Measurements from ENCODE around the gene F7.
"Not testable (repeated sequence)": the region's sequence is repeated elsewhere in the genome, so short reads cannot be mapped to it uniquely, and the experiment has no call there.

Gene F7

DNA sequence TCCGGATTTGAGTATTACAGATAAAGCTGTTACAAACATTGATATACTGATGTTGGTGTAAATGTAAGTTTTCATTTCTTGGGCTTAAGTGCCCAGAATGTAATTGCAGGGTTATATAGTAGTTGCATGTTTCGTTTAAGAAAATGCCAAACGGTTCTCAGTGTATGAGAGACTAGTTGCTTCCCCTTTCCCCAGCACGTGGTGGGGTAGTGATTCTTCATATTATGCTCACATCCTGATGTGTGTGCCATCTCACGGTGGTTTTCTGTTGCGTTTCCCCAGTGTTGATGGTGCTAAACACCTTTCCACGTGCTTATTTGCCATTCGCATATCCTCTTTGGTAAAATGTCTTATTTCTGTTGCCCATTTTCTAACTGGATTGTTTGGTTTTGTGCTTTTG, 34.7 kb upstream of the F7 start:
- DNase-seq (ENCODE audit: low read depth in 3 of 3, low spot score in 1 of 3), result no peak

DNA sequence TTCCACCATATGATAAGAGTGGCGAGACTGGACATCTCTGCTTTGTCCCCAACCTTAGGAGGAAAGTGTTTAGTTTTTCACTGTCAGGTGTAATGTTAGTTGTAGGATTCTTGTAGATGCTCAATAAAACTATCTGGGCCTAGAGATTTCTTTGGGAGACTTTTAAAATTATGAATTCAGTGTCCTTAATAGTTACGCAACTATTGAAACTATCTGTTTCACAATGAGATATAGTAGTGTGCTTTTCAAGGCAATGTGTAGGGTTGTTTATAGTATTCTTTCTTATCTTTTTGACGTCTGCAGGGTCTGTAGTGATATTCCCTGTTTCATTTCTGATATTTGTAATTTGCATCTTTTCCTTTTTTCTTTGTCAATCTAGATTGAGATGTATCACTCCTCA, 33.2 kb upstream of the F7 start:
- DNase-seq (ENCODE audit: low read depth in 3 of 3, low spot score in 1 of 3), result no peak

DNA sequence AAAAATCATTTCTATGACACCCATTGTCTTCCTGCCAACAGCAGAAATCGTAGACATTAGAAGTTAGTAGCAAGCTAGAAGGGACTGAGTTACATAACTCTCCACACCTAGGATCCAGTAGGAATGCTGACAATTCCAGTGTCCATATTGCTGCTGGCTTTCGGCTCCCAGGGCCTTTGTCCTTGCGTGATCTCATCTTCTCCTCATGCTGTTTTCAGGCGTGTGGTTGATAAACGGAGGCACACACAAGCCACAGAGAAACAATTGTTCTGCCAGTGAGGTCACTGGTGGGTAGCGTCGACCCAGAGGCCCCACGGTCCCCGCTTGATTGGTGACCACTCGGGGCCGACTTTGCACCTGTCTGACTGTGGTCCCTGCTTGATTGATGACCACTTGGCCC, 31.6 kb upstream of the F7 start:
- DNase-seq (ENCODE audit: low read depth in 3 of 3, low spot score in 1 of 3), result no peak

DNA sequence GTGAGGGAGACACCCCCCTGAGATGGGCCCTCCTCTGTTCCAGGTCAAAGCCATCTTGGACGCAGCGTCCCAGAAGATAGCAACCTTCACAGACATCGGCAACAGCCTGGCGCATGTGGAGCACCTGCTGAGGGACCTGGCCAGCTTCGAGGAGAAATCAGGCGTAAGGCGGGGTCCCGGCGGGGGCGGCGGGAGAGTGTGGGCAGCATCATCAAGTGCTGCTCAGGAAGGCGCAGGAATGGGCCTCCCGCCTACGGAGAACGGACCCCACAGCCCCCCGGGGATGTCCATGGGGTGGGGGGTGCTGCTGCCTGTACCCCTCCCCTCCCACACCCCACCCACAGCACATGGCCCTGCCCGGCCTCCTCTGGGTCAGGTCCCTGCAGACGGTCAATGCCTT, 31.2 kb upstream of the F7 start:
- no peak for DNase-seq (ENCODE audit: low read depth in 3 of 3, low spot score in 1 of 3)

DNA sequence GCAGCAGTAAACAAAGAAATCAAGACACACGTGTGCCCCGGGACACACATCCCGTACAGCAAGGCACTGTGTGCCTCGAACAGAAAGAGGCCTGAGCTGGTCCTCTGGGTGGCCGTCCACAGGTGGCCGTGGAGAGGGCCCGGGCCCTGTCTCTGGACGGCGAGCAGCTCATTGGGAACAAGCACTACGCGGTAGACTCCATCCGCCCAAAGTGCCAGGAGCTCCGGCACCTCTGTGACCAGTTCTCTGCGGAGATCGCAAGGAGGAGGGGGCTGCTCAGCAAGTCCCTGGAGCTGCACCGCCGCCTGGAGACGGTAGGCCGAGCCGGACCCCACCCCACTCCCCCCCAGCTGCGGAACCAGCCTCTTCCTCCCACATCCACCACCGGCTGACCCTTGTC, 30.7 kb upstream of the F7 start:
- no peak for DNase-seq (ENCODE audit: low read depth in 3 of 3, low spot score in 1 of 3)

DNA sequence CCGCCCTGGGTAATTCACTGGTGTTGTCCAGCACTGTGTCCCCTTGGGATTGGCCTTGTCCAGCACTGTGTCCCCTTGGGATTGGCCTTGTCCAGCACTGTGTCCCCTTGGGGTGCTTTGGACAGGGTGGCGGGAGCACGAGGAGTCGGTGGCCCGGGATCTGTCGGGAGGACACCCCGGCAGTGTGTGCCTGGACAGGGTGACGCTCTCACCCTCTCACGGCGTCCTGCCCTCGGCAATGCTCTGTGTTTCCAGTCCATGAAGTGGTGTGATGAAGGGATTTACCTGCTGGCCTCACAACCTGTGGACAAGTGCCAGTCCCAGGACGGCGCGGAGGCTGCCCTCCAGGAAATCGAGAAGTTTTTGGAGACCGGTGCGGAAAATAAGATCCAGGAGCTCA, 29.9 kb upstream of the F7 start:
- no peak for DNase-seq (ENCODE audit: low read depth in 3 of 3, low spot score in 1 of 3)

DNA sequence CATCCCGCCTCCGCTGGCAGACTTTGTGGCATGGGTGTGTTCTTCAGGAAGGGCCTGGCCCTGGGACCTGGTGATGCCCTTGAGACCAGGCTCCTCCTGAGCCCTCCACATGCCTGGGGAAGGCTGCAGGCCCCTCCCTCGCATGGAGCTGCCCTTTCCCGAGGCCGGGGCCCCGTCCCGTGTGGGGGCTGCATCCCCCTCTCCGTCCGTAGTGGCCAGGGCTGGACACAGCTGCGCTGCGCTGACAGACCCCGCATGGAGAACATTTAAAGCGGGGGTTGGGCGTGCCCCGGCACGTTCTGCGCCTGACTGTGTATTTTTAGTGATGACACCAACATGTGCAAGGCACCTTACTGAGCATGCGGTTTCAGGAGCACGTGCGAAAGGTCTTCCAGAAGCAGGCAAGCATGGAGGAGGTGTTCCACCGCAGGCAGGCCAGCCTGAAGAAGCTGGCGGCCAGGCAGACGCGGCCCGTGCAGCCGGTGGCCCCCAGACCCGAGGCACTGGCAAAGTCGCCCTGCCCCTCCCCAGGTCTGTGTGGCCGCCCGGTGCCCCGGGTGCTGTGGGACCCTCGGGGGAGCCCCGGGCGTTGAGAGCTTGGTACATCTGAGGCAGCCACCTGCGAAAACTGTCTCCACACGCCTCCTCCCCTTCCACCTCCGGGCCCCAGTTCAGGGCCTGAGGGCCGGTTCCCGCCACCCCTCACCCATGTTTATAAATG, 28.8 kb upstream of the F7 start:
- DNase-seq (ENCODE audit: low read depth in 3 of 3, low spot score in 1 of 3), result no peak

DNA sequence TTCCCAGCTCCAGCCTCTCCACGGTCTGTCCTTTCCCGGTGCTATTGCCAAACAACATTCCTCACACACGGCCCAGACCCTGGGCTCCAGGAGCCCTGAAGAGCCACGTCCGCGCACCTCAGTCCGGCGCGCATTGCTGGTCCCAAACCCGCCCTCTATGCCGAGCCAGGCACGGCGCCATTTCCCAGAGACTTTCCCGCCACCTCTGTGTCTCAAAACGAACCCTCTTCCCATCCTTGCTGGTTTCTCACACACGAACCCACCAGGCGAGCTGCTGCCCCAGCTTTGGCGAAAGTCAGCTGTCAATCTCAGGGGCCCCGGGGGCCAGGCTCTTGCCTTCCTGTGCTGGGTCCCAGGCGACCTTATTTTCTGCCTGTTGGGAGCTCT, 28.0 kb upstream of the F7 start:
- no peak for DNase-seq (ENCODE audit: low read depth in 3 of 3, low spot score in 1 of 3)

DNA sequence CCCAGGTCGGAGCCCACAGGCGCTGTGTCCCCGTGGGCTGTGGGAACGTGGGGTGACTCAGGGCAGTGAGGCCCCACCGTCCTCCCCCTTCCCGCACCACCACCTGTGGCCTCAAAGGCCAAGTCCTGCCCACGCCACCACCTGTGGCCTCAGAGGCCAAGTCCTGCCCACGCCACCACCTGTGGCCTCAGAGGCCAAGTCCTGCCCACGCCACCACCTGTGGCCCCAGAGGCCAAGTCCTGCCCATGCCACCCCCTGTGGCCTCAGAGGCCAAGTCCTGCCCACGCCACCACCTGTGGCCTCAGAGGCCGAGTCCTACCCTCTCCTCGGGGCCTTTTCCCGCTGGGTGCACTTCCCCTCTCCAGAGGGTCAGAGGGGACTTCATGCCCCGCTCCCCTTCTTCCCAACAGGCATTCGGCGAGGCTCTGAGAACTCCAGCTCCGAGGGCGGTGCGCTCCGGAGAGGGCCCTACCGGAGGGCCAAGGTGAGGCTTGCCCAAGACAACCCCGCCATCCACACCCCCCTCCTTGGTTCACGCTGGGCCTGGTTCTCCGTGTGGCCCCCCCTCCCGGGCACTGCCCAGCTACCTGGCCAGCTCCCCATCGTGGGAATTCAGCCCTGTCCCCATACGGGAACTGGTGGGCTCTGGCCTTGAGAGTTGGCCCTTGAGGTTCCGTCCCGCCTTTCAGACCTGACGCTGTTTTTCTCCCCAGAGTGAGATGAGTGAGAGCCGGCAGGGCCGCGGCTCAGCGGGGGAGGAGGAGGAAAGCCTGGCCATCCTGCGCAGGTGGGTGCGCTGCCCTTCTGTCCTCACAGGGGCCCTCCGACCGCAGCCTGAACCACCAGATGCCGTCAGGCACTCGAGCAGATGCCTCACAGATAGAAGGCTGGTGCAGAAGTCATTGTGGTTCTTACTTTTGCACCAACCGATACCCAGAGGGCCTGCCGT, 27.4 kb upstream of the F7 start:
- no peak for DNase-seq (ENCODE audit: low read depth in 3 of 3, low spot score in 1 of 3)

DNA sequence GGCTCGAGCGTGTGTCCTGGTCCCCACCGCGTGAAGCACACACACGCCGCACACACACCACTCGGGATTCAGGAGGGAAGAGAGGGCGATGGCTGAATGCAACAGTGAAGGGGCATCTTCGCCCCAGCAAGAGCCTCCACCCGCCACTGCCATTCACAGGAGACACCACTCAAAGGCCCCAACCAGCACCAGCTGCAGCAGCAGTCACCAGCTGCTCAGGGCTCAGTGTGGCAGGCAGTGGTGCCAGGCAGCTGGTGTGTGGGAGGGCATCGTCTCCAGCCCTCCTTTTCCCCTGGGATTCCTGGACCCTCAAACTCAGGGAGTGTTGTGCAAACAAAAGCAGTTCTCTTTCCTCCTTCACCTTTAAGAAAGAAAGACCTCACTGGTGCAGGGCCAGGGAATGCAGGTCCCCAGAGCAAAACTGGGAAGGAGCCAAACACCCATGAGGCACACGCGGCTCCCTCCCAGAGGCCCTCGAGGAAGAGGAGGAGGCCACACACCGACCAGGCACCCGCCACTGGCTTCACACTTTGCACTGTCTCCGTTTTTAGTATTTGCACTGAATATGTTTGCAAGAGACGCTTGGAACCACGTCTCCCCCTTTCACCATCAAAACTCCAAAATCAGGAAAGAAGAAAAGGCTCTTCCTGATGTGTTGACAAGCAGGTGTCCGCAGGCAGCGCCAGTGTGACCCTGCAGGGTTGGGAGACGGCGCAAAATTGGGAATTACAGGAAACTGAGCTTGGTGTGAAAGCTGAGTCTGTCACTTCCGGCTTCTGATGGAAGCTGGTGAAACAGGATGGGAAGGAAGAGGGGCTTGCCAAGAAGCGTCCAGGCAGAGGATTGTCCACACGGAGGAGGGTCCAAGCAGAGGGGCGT, 26.4 kb upstream of the F7 start:
- DNase-seq (ENCODE audit: low read depth in 3 of 3, low spot score in 1 of 3), result no peak

DNA sequence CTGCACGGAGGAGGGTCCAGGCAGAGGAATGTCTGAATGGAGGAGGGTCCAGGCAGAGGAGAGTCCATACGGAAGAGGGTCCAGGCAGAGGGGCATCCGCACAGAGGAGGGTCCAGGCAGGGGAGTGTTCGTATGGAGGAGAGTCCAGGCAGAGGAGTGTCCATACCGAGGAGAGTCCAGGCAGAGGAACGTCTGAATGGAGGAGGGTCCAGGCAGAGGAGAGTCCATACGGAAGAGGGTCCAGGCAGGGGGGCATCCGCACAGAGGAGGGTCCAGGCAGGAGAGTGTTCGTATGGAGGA, 25.9 kb upstream of the F7 start:
- DNase-seq (ENCODE audit: low read depth in 3 of 3, low spot score in 1 of 3), result not testable (repeated sequence)

DNA sequence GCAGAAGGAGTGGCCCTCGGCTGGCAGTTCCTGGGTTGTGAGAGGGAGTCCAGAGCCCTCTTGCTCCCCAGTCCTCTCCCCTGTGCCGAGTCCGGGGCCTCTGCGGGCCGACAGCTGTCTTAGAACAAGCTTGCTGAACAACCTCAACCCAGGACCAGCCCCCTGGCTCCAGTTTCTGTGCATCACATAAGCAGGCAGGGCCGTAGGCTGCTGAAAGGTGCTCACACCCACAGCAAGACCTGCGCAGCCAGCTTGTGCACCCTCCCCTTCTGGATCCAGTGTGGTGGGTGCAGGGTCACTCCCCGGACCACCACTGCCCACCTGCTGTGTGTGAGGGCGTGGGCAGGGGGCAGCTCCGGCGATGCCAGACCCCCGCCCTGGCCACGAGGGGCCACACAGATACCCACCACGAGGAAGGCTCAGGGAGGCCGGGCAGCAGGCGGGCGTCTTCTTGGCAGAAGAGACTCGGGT, 25.2 kb upstream of the F7 start:
- no peak for DNase-seq (ENCODE audit: low read depth in 3 of 3, low spot score in 1 of 3)

DNA sequence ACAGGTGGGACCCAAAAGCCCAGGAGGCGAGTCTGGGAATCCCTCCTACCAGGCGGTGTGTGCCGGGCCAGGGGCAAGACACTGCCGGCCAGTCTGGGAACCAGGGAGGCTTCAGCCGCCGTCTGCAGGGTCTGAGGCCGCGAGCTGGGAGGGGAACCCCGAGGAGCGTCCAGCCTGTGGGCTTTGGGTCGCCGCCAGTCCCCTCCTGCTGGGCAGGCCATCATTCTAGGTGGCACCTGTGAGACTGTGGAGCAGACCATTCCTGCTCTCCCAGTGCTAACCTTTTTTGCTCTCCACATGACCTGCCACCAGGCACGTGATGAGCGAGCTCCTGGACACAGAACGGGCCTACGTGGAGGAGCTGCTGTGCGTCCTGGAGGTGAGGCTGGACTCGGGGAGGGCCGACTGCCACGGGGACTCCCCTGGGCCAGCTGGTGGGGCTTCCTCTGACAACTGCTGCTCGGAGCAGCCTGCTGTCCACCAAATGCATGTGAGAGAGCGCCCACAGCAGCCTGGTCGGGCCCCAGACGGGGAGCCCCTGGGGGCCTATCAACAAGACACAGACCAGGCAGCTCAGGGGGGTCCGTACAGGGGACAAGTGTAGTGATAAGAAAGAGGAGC, 24.6 kb upstream of the F7 start:
- no peak for DNase-seq (ENCODE audit: low read depth in 3 of 3, low spot score in 1 of 3)

DNA sequence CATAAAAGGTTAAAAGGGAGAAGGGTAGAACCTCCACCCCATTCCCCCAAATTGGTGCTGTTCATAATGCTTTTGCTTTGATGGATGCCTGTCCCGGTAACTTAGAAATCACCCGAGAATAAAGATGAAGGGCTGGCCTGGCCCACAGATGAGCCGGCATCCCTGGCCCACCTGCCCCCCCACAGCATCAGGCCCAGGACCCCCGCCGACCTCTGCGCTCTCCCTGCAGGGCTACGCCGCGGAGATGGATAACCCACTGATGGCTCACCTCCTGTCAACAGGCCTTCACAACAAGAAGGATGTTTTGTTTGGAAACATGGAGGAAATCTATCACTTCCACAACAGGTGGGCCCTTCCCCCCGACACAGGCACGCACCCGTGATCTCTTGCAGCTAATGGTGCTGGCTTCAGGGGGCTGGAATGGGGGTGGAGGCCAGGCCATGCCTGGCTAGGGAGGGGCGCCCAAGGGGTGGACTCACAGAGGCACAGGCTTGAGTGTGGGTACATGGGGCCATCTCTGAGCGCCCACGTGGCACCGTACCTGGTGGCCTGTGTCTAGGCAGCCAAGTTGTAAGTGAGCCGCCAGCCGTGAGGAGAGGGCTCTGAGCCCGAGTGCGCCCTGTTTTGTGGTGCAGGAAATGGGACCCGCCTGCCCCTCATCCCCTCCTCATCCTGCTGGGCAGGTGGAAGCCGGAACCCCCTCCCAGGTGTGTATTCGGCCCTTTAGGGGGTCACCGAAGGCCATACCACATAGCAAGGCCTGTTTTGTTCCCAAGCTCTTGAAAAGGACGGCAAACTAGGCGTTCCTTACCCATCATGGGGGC, 23.2 kb upstream of the F7 start:
- no peak for DNase-seq (ENCODE audit: low read depth in 3 of 3, low spot score in 1 of 3)

DNA sequence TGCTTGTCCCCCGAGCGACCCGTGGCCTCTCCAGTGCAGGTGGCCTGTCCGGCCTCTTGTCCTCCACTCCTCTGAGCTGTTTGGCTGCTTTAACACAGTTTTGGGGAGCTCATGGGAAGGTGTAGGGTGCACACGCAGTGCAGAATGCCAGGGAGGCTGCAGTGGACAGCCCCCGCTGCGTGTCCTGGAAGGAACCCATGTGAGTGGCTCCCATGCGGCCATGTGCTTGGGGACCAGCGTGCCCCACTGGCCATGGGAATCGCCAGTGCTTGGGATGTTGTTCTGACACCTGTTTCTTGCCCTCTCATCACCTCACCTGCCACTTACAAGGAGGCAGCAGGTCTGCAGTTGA, 22.6 kb upstream of the F7 start:
- DNase-seq (ENCODE audit: low read depth in 3 of 3, low spot score in 1 of 3), result no peak

DNA sequence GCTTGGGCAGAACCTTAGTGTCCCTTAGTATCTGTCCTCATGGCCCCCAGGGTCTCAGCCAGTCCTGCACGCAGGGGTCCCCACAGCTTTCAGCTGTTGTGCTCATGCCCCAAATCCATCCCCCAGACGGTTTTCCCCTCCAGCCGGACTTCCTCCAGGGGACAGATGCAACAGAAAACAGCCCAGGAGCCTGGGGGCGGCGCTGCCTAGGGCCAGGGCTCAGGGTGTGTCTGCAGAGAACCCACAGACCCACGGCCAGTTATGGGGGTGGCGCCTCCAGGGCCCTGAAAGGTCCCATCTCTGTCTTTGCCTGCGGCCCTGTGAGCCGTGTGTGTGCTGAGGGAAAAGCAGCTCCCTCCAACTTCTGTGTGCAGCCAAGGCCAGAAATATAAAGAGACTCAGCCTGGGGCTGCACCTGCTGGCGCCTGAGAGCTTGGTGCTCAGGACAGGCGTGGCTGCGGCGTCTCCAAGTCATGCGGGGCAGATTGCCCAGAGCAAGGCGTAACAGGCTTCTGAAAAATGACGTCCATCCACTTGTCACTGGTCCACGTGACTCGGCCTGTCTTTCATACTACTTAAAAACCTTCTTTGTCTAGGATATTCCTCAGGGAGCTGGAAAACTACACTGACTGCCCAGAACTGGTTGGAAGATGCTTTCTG, 22.1 kb upstream of the F7 start:
- no peak for DNase-seq (ENCODE audit: low read depth in 3 of 3, low spot score in 1 of 3)

DNA sequence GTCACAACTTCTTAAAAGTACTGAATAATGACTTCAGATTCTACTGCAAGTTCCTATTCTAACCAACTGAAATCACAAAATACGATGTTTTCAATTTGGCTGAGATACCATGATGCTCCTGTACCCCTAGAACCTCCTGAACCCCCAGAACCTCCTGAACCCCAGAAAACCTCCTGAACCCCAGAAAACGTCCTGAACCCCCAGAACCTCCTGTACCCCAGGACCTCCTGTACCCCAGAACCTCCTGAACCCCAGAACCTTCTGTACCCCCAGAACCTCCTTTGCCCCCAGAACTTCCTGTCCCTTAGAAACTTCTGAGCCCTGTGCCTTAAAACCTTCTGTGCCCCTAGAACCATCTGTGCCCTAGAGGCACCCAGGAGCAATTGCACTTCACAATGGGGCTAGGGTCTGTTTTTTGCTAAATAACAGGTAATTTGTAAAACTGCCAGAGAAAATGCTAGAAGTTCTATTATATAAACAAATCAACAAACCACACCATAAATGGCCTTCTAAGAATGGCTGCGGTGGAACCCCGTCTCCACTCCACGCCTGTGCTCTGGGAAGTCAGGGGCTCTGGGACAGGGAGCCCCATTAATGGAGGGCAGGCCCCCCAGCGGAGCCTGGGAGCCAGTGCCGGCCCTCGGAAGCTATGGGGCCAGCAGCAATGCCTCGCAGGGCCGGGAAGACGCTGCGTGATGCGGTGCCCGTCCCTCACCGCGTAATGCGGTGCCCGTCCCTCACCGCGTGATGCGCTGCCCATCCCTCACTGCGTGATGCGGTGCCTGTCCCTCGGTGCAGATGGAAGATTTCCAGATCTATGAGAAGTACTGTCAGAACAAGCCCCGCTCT, 21.3 kb upstream of the F7 start:
- no peak for DNase-seq (ENCODE audit: low read depth in 3 of 3, low spot score in 1 of 3)

DNA sequence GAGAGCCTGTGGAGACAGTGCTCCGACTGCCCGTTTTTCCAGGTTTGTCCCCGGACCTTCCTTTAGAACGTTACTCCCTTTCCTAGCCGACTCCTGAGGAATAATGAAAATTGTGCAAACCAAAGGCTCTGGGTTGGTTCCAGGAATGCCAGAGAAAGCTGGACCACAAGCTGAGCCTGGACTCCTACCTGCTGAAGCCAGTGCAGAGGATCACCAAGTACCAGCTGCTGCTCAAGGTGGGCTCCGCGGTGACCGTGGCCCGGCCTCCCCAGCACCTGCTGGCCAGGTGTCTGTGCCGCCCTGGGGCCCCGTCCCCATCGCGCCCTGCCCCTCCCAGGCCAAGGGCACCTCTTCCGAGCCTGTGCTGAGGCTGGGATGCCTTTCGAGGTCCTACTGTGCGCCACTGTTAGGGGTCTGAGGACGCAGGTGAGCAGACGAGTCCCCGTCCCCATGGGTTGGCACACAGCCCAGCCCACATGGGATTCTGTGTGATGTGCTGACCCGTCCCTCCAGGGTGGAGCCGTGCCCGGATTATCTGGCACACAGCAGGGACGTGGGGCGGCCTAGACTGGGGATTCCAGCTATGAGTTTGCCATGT, 20.5 kb upstream of the F7 start:
- DNase-seq (ENCODE audit: low read depth in 3 of 3, low spot score in 1 of 3), result no peak
